Renal pelvis (tissue), 4 donors: Measurements from ENCODE around the gene MITF. TPM values are rescaled to one million over a fixed set of nuclear protein-coding genes. Genes with fewer than 3 reads are reported as not detected.
"Not testable (repeated sequence)": the region's sequence is repeated elsewhere in the genome, so short reads cannot be mapped to it uniquely, and the experiment has no call there.

Experiments used
- DNase-seq: peaks from one replicate; pipeline ENCODE4 v3.0.0-alpha.2; 2013
- polyA plus RNA-seq, 3 donors: library from polyadenylated mRNA; unstranded; fragments of 120-200 nt; gene quantifications; one replicate each; pipeline ENCODE4 v1.2.1, GENCODE V29; 2013; ENCODE audit not compliant: insufficient read length in 3 of 3

Gene MITF
- polyA plus RNA-seq, 3 donors, result 35.5 to 51.3 (median 40.4) TPM

GRCh38 chr3:69777582-69777967 lies 38.3 kb downstream of the MITF start:
- DNase-seq, result no peak

DNA sequence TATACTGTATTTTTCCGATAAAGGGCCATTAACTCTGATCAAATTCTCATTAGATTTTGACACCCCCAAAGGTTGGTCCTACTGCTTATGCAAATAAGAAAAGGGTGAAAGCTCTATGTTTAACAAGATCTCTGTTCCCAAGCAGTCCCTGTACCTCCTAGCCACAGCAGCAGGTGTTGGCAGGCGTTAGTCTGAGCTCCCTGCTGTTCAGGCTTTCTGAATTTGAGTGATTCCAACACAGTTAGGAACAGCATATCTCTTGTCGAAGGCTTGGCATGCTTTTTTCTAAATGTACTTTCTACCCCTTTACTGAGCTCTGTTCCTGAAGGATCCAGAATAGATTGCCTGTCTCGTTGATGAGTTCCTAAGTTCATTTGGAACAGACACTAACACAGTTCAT lies 42.3 kb downstream of the MITF start:
- DNase-seq, result no peak

- no peak for DNase-seq
Measured at GRCh38 chr3:69784954-69785514, 45.8 kb downstream of the MITF start.

- DNase-seq, result no peak
Measured at GRCh38 chr3:69785769-69786320, 46.6 kb downstream of the MITF start.

DNA sequence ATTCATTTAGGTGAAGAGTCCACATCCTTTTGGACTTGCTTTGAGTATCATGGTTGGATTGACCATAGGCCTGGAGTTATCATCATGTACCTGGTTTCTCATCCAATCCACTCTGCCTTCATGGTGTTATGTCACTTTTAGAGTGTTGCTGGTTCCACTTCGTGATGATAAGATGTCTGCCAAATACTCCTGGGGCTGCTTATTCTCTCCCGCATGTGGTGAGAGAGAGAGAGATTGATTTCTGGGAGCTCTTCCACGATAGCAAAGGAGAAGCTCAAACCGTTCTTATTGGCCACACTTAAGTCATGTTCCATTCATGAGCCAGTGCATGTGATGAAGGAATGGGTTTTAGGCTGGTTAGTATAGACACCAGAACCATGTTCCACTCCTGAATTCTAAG lies 47.6 kb downstream of the MITF start:
- no peak for DNase-seq

- no peak for DNase-seq
Measured at GRCh38 chr3:69787436-69788168, 48.3 kb downstream of the MITF start.

GRCh38 chr3:69791106-69791505 lies 51.8 kb downstream of the MITF start:
- no peak for DNase-seq

GRCh38 chr3:69791919-69792399 lies 52.7 kb downstream of the MITF start:
- peak; percentile 35 for DNase-seq

DNA sequence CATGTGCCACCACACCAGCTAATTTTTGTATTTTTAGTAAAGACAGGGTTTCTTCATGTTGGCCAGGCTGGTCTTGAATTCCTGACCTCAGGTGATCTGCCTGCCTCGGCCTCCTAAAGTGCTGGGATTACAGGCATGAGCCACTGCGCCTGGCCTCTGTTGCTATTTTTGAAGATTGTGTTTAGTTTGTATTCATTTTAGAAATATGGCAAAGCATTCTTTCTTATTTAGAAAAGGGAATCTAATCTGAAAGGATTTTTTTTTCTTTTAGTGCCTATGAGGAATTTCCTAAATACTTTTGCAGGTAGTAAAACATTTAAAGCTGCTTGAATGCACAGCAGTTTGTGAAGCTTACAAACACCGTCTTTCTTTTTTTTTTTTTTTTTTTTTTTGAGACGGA lies 56.9 kb downstream of the MITF start:
- DNase-seq, result not testable (repeated sequence)

DNA sequence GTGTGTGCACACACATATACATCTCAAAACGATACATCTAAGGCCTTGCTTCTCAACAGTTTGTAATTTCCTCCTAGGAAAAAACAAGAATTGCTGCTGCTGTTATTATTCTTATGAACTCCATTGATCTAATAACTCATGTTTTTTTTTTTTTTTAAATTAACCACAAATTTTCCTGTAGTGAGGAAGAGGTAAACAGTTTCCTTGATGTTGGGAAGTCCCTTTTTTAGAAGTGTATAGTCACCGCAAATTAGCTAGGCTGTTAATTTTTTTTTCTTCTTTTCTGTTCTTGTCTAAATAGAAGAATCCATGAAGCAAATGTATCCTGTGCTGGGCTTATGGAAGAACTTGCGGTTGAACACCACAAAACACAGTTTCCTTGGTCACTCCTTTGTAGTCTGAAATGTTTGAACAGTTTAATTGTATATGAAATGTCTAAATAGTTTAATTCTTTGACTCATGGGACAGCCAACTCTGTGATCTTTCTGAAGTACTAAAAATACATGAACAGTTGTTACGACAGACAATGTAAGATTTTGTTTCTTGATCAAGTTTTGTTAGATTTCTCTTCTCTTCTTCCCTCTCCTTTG lies 64.5 kb downstream of the MITF start:
- DNase-seq, result no peak

- DNase-seq, result no peak
Measured at GRCh38 chr3:69805491-69805890, 66.2 kb downstream of the MITF start.

- DNase-seq, result no peak
Measured at GRCh38 chr3:69806735-69807438, 67.6 kb downstream of the MITF start.

DNA sequence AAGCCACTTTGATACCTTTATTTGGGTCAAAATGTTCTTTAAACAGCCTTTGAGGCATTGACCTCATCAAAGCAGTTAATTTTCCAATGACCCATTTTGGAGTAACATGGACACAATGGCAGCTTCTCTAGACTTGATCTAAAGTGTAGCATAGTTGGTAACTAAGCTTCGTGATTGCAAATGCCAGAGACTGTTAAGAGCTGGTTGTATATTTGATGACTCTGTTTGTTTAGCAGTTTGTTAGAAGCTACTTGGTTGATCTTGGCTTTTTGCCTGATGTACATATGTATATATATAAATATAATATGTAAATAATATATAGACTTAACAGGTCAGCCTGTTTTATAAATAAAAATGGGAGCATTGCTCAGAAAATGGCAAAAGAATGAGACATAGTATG lies 68.4 kb downstream of the MITF start:
- DNase-seq, result no peak

DNA sequence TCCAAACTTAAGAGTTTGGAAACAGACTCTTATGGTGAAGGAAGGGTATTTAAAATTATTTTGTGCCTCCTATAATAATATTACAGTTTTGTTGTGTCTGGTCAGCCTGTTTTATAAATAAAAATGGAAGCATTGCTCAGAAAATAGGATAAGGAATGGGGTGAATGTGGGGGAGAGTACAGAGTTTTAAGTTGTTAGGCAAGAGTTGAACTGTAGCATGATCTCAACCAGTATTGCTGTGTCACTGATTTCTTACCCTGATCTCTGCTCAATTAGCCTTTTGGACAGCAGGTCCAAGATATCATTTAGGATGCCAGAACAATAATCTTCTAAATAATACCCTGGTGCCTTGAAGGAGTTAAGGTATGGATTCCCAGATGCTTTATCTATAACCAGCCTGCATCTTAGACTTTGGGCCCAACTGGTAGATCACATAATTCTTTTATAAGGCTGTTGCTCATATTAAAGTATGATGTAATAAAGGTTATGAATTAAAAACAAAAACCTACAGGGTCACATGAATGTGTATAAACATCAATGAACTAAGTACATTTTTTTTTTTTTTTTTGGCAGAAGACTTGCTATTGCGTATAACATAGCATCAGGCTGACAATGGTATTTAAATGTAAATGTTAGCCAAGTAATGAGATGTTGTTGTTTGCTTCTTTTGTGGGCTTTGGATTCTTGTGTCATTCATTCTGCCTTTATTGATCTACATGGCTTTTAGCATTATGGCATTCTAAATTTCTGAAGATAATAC lies 70.0 kb downstream of the MITF start:
- no peak for DNase-seq

- no peak for DNase-seq
Measured at GRCh38 chr3:69811452-69812401, 72.5 kb downstream of the MITF start.

GRCh38 chr3:69815970-69816369 lies 76.7 kb downstream of the MITF start:
- no peak for DNase-seq

DNA sequence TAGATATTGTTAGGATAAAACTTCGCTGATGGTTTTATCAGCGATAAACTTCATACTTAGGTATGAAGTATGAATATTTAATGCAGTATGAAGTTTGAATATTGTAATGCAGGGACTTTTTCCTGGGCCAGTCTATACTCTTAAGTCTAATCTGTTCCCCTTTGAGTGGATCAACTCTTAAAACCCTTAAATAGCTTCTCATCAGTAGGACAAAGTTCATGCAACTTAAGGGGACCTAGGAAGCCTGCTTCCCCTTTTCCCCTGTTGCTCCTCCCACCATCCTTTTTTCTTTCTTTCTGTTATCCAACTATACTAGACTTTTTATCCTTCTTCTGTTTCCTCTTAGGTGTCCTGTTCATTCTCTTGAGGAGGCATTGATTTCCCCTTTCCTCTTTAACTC lies 78.7 kb downstream of the MITF start:
- DNase-seq, result no peak

GRCh38 chr3:69819282-69819681 lies 80.0 kb downstream of the MITF start:
- no peak for DNase-seq

DNA sequence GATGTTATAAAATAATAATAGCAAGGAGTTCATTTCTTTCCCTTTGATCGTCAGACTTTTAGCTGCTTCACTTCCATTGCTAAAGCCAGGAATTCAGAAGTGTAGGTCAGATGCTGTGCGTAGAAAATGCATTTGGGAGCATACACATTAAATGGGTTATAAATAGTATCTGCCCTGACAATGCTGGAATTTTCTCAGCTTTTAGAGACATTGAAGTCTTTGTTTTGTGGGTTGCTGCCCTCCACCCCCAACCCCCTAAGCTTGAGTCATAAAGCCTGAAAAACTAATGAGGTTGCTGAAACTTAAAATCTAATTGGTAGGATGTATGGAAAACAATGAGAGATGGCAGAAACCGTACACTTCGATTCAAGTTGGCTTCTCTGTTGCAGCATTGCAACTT lies 81.9 kb downstream of the MITF start:
- no peak for DNase-seq

DNA sequence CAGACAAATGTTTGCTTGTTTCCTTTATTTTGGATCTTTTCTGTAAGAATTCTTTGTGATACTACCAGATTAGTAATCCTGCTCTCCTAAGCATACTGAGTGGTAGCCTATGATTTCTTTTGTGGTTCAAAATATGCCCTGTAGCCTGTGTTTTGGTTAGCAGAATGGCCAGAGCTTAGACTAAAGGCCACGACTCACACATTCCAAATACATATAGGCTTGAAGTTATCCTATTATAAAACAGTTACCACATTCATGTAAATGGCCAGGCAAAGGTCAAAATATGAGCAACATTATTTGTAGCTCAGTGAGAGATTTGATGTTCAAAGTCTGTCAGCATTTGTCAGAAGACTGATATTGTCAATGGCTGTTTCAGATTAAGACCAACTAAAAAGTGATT lies 84.5 kb downstream of the MITF start:
- no peak for DNase-seq

GRCh38 chr3:69825446-69825845 lies 86.2 kb downstream of the MITF start:
- DNase-seq, result no peak
